ENCODE measurements around the gene IL2RA.

GRCh38 chr10:6109444-6109775 lies 47.2 kb upstream of the IL2RA start:
- TF ChIP-seq, protein P1, sequence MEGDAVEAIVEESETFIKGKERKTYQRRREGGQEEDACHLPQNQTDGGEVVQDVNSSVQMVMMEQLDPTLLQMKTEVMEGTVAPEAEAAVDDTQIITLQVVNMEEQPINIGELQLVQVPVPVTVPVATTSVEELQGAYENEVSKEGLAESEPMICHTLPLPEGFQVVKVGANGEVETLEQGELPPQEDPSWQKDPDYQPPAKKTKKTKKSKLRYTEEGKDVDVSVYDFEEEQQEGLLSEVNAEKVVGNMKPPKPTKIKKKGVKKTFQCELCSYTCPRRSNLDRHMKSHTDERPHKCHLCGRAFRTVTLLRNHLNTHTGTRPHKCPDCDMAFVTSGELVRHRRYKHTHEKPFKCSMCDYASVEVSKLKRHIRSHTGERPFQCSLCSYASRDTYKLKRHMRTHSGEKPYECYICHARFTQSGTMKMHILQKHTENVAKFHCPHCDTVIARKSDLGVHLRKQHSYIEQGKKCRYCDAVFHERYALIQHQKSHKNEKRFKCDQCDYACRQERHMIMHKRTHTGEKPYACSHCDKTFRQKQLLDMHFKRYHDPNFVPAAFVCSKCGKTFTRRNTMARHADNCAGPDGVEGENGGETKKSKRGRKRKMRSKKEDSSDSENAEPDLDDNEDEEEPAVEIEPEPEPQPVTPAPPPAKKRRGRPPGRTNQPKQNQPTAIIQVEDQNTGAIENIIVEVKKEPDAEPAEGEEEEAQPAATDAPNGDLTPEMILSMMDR (IDR thresholded peaks at IDR 0.05): no peak
- TF ChIP-seq POLR2A (IDR thresholded peaks at IDR 0.05): no peak
